HFF-Myc (cell line): Measurements from ENCODE around the gene CSNK2B.

Experiments used
- DNase-seq: peaks from one replicate; pipeline ENCODE4 v3.0.0-alpha.2; 2011; ENCODE audit warnings: low read depth; ENCODE audit errors: extremely low read depth
- H3K4me3 ChIP-seq: replicated peaks from 2 replicates; pipeline ENCODE4 v1.5.1; 2011; ENCODE audit warnings: low read depth, mild to moderate bottlenecking, control low read depth, low read length
- TF ChIP-seq, protein P1 (sequence below): IDR thresholded peaks from 2 replicates; pipeline ENCODE4 v1.5.1; 2012; ENCODE audit warnings: mild to moderate bottlenecking, low read depth, low read length, control low read depth; ENCODE audit errors: missing control alignments

The CSNK2B gene

DNA sequence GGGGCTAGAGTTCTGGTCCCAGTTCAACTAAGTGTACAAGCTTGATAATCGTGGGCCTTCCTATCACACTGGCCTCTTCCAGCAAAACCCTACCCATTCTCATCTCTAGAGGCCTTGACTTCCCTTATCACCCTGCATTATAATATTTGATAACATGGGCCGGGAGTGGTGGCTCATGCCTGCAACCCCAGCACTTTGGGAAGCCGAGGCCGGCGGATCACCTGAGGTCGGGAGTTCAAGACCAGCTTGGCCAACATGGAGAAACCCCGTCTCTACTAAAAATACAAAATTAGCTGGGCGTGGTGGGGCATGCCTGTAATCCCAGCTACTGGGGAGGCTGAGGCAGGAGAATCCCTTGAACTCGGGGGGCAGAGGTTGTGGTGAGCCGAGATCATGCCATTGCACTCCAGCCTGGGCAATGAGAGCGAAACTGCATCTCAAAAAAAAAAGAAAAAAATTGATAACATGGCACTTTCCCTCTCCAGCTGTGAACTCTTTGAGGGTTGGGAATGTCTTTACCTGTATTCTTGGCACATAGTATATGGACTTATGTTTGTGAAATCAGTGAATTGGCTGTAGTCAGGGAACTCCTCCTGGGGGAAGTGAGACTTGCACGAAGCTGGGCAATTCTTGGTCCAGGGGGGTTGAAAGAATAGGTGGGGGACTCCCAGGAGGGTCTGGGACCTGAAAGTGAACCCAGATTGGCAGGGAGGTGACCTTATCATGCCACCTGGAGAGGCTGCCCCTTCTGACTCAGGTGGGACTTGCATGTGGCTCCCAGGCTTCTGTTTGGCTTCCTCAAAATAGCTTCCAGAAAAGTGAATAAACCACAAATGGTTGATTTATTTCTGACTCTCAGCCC, 4.4 kb upstream of the CSNK2B start:
- DNase-seq, result no peak
- TF ChIP-seq, protein P1, sequence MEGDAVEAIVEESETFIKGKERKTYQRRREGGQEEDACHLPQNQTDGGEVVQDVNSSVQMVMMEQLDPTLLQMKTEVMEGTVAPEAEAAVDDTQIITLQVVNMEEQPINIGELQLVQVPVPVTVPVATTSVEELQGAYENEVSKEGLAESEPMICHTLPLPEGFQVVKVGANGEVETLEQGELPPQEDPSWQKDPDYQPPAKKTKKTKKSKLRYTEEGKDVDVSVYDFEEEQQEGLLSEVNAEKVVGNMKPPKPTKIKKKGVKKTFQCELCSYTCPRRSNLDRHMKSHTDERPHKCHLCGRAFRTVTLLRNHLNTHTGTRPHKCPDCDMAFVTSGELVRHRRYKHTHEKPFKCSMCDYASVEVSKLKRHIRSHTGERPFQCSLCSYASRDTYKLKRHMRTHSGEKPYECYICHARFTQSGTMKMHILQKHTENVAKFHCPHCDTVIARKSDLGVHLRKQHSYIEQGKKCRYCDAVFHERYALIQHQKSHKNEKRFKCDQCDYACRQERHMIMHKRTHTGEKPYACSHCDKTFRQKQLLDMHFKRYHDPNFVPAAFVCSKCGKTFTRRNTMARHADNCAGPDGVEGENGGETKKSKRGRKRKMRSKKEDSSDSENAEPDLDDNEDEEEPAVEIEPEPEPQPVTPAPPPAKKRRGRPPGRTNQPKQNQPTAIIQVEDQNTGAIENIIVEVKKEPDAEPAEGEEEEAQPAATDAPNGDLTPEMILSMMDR, result no peak
- peak overlapping the region; percentile 71 for H3K4me3 ChIP-seq

GRCh38 chr6:31662124-31662723, 3.7 kb upstream of the CSNK2B start:
- H3K4me3 ChIP-seq, result peak overlapping the region; percentile 97; the same call in 1 of the 2 replicates
- TF ChIP-seq, protein P1, result no peak
- no peak for DNase-seq

GRCh38 chr6:31663126-31663960, 2.5 kb upstream of the CSNK2B start:
- H3K4me3 ChIP-seq, result peak overlapping the region; percentile 97
- DNase-seq, result no peak
- TF ChIP-seq, protein P1, result no peak

GRCh38 chr6:31663961-31664789, 1.7 kb upstream of the CSNK2B start:
- peak; percentile 61 for DNase-seq
- H3K4me3 ChIP-seq, result peak overlapping the region; percentile 97
- TF ChIP-seq, protein P1, result no peak

- DNase-seq, result peak; percentile 95
- TF ChIP-seq, protein P1, result no peak
- peak within 1 kb of the TSS; percentile 97 for H3K4me3 ChIP-seq
Observed at GRCh38 chr6:31664790-31665500, 935 bp upstream of the CSNK2B start, which contains the start of gene GPANK1. TSS of gene GPANK1 (minus strand) at chr6:31664997. CDS start at chr6:31664478, 519 bp downstream.
